ENCODE results near the gene PRELP. TPM values are rescaled to one million over a fixed set of nuclear protein-coding genes. Genes with fewer than 3 reads are reported as not detected.

The PRELP gene
- total RNA-seq, 1 donor from 2014 or later: 0.07 TPM

DNA sequence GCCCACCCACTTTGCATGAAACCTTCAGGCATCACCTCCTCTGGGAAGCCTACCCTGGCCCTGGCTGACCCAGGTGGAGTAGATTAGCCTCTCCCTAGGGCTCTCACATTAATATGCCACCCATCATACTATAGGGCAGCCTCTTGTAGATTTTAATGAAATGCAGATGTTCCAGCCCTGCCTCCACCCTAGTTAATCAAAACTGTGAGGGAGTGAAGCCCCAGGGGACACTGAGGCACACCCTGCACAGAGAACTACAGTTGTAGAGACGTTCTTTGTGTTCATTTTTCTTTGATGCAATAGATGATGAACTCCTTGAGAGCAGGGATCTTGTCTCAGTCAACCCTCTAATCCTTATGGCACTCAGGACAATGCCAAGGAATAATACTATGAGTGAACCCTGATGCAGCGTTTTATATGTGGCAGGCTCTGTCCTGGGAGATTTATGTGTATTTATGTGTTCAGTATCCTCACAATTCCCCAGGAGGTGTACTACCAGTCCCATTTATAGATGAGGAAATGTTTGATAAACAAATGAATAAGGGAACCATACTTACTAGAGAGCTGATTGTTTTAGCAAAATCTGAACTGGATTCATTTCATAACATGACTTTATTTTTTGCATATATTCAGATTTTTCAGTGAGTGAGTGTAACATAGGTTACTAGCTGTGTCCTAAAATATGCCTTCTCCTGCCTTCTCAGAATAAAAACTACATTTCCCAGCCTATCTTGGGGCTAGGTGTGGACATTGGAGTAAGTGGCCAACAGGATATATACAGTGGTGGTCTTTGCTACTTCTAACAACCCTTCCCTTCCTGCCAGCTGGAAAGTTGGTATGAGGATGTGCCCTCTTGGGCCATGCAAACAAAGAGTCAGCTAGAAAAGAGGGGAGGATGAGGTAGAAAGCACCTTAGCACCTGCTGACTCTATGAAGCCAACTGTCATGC, 23.5 kb upstream of the PRELP start:
- Histone ChIP-seq H3K4me3 (ENCODE audit: insufficient read depth, low read depth, low read length) (no peak overlapping the region), H3K9me3 (ENCODE audit: insufficient read depth, low read depth, low read length) (no peaks in the 10 kb centered on the region), H3K4me1 (ENCODE audit: insufficient read depth, low read length) (no peaks in the 10 kb centered on the region), H2AFZ (ENCODE audit: low read depth, low read length) (no peak overlapping the region), H3K27me3 (ENCODE audit: insufficient read depth, low read length) (peaks cover 45% of the 10 kb centered on the region), H3K9ac (ENCODE audit: low read length) (no peak overlapping the region), H3K4me2 (ENCODE audit: low read length) (no peak overlapping the region), H4K20me1 (ENCODE audit: insufficient read depth, low read length) (no peaks in the 10 kb centered on the region), H3K36me3 (ENCODE audit: insufficient read depth, low read length) (no peaks in the 10 kb centered on the region), H3K27ac (ENCODE audit: low read depth, low read length) (no peak overlapping the region), H3K79me2 (ENCODE audit: insufficient read depth, low read length) (no peaks in the 10 kb centered on the region)
- H3K27me3 Mint-ChIP-seq (ENCODE audit: low read depth, unreplicated experiment): peaks cover 12% of the 10 kb centered on the region
- no peaks in the 10 kb centered on the region for H3K36me3 Mint-ChIP-seq (ENCODE audit: low read depth, unreplicated experiment)
- FAIRE-seq (peak; percentile 17), DNase-seq (ENCODE audit: low read depth) (no peak)
- no peak overlapping the region for H3K27ac Mint-ChIP-seq (ENCODE audit: unreplicated experiment)
- TF ChIP-seq, protein P1, sequence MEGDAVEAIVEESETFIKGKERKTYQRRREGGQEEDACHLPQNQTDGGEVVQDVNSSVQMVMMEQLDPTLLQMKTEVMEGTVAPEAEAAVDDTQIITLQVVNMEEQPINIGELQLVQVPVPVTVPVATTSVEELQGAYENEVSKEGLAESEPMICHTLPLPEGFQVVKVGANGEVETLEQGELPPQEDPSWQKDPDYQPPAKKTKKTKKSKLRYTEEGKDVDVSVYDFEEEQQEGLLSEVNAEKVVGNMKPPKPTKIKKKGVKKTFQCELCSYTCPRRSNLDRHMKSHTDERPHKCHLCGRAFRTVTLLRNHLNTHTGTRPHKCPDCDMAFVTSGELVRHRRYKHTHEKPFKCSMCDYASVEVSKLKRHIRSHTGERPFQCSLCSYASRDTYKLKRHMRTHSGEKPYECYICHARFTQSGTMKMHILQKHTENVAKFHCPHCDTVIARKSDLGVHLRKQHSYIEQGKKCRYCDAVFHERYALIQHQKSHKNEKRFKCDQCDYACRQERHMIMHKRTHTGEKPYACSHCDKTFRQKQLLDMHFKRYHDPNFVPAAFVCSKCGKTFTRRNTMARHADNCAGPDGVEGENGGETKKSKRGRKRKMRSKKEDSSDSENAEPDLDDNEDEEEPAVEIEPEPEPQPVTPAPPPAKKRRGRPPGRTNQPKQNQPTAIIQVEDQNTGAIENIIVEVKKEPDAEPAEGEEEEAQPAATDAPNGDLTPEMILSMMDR (IDR thresholded peaks at IDR 0.05; ENCODE audit: insufficient read depth, low read depth, low read length): no peak
- TF ChIP-seq EZH2 (IDR thresholded peaks at IDR 0.05; ENCODE audit: insufficient read depth, low read length): no peak
- H3K9me3 Mint-ChIP-seq (ENCODE audit: unreplicated experiment): no peaks in the 10 kb centered on the region
- peaks cover 18% of the 10 kb centered on the region for H3K4me1 Mint-ChIP-seq (ENCODE audit: low read depth, unreplicated experiment)
- no peak overlapping the region for H3K4me3 Mint-ChIP-seq (ENCODE audit: unreplicated experiment)

DNA sequence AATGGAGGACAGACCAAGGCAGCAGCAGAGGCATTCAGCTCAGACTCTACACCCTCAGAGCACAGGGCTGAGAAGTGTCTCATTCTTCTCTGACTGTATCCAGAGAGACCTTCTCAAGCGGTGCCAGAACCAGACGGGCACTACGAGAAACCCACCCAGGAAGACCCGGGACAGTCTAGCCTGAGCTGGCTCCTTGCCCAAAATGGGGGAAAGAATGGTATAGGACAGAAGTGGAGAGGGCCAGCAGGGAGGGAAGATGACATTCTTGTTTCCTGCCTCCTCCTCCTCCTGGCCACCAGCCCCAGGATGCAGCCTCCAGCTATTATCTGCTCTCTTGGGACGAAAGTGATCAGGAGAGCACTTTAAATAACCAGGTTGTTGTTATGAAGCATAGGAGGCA, 22.6 kb upstream of the PRELP start:
- TF ChIP-seq EZH2 (IDR thresholded peaks at IDR 0.05; ENCODE audit: insufficient read depth, low read length): no peak
- TF ChIP-seq, protein P1 (IDR thresholded peaks at IDR 0.05; ENCODE audit: insufficient read depth, low read depth, low read length): no peak
- Mint-ChIP-seq H3K36me3 (ENCODE audit: low read depth, unreplicated experiment) (no peaks in the 10 kb centered on the region), H3K9me3 (ENCODE audit: unreplicated experiment) (no peaks in the 10 kb centered on the region), H3K27me3 (ENCODE audit: low read depth, unreplicated experiment) (peaks cover 12% of the 10 kb centered on the region), H3K27ac (ENCODE audit: unreplicated experiment) (no peak overlapping the region), H3K4me3 (ENCODE audit: unreplicated experiment) (no peak overlapping the region), H3K4me1 (ENCODE audit: low read depth, unreplicated experiment) (peaks cover 18% of the 10 kb centered on the region)
- Histone ChIP-seq H3K27me3 (ENCODE audit: insufficient read depth, low read length) (peaks cover 43% of the 10 kb centered on the region), H3K36me3 (ENCODE audit: insufficient read depth, low read length) (no peaks in the 10 kb centered on the region), H3K9me3 (ENCODE audit: insufficient read depth, low read depth, low read length) (no peaks in the 10 kb centered on the region), H3K27ac (ENCODE audit: low read depth, low read length) (no peak overlapping the region), H4K20me1 (ENCODE audit: insufficient read depth, low read length) (no peaks in the 10 kb centered on the region), H3K4me1 (ENCODE audit: insufficient read depth, low read length) (no peaks in the 10 kb centered on the region), H3K9ac (ENCODE audit: low read length) (no peak overlapping the region), H3K79me2 (ENCODE audit: insufficient read depth, low read length) (no peaks in the 10 kb centered on the region), H3K4me3 (ENCODE audit: insufficient read depth, low read depth, low read length) (no peak overlapping the region), H3K4me2 (ENCODE audit: low read length) (no peak overlapping the region), H2AFZ (ENCODE audit: low read depth, low read length) (no peak overlapping the region)
- FAIRE-seq: no peak
- DNase-seq (ENCODE audit: low read depth): no peak

DNA sequence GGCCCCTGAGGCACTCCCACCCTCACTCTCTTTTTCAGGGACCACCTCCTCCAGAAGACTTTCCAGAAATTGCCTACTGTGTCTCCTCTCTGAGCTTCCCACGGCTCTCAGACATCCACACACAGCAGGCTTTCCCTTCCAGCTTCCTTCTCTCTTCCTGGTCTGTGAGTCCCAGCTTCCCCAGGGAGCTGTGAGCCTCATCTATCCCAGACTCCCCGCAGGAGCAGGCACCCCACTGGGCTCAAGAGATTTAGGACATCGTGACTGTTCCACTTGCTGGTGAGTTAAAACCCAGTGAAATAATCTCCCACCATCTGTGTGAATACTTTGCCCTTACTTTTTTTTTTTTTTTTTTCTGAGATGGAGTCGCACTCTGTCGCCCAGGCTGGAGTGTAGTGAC, 22.0 kb upstream of the PRELP start:
- FAIRE-seq (no peak), DNase-seq (ENCODE audit: low read depth) (no peak)
- H3K4me1 Mint-ChIP-seq (ENCODE audit: low read depth, unreplicated experiment): peaks cover 18% of the 10 kb centered on the region
- peaks cover 37% of the 10 kb centered on the region for H3K27me3 ChIP-seq (ENCODE audit: insufficient read depth, low read length)
- H3K27ac Mint-ChIP-seq (ENCODE audit: unreplicated experiment): no peak overlapping the region
- H2AFZ ChIP-seq (ENCODE audit: low read depth, low read length): no peak overlapping the region
- no peak overlapping the region for H3K4me3 Mint-ChIP-seq (ENCODE audit: unreplicated experiment)
- H3K27me3 Mint-ChIP-seq (ENCODE audit: low read depth, unreplicated experiment): peaks cover 12% of the 10 kb centered on the region
- no peak for TF ChIP-seq EZH2 (IDR thresholded peaks at IDR 0.05; ENCODE audit: insufficient read depth, low read length)
- TF ChIP-seq, protein P1 (IDR thresholded peaks at IDR 0.05; ENCODE audit: insufficient read depth, low read depth, low read length): no peak
- no peaks in the 10 kb centered on the region for H3K79me2 ChIP-seq (ENCODE audit: insufficient read depth, low read length)
- H3K27ac ChIP-seq (ENCODE audit: low read depth, low read length): no peak overlapping the region
- no peaks in the 10 kb centered on the region for H3K36me3 ChIP-seq (ENCODE audit: insufficient read depth, low read length)
- no peaks in the 10 kb centered on the region for H4K20me1 ChIP-seq (ENCODE audit: insufficient read depth, low read length)
- no peaks in the 10 kb centered on the region for H3K4me1 ChIP-seq (ENCODE audit: insufficient read depth, low read length)
- H3K9ac ChIP-seq (ENCODE audit: low read length): no peak overlapping the region
- H3K4me2 ChIP-seq (ENCODE audit: low read length): no peak overlapping the region
- no peaks in the 10 kb centered on the region for H3K9me3 ChIP-seq (ENCODE audit: insufficient read depth, low read depth, low read length)
- H3K4me3 ChIP-seq (ENCODE audit: insufficient read depth, low read depth, low read length): no peak overlapping the region
- H3K36me3 Mint-ChIP-seq (ENCODE audit: low read depth, unreplicated experiment): no peaks in the 10 kb centered on the region
- H3K9me3 Mint-ChIP-seq (ENCODE audit: unreplicated experiment): no peaks in the 10 kb centered on the region

All from astrocyte (in vitro differentiated cells and primary cell).